Osteoblast (primary cell): Measurements from ENCODE around the gene MROH2A. TPM values are rescaled to one million over a fixed set of nuclear protein-coding genes. Genes with fewer than 3 reads are reported as not detected.

Source experiments
- DNase-seq: peaks from one replicate; pipeline ENCODE4 v3.0.0; 2011; ENCODE audit warnings: low spot score, mixed read lengths; ENCODE audit not compliant: insufficient read length; ENCODE audit errors: missing footprints
- H2AFZ ChIP-seq: 2 replicates; pipeline ENCODE4 v1.6.0; 2011; ENCODE audit warnings: mild to moderate bottlenecking, low read length
- H3K27ac ChIP-seq: 2 replicates; pipeline ENCODE4 v1.5.1; 2011; ENCODE audit warnings: mild to moderate bottlenecking, low read depth, low read length, moderate library complexity
- H3K27me3 ChIP-seq: 2 replicates; pipeline ENCODE4 v1.6.0; 2012; ENCODE audit warnings: mild to moderate bottlenecking, control low read depth, inconsistent platforms, low read length, moderate library complexity; ENCODE audit not compliant: insufficient read depth
- H3K36me3 ChIP-seq: 2 replicates; pipeline ENCODE4 v1.5.1; 2011; ENCODE audit warnings: mild to moderate bottlenecking, low read length, control low read depth, moderate library complexity; ENCODE audit not compliant: insufficient read depth
- H3K4me1 ChIP-seq: 2 replicates; pipeline ENCODE4 v1.5.1; 2011; ENCODE audit warnings: mild to moderate bottlenecking, low read length, control low read depth, moderate library complexity; ENCODE audit not compliant: insufficient read depth
- H3K4me2 ChIP-seq: 2 replicates; pipeline ENCODE4 v1.6.0; 2011; ENCODE audit warnings: mild to moderate bottlenecking, low read length; ENCODE audit not compliant: insufficient read depth
- H3K4me3 ChIP-seq: fragments of 200-600 bp; sonication (generic); 3 replicates; pipeline ENCODE4 v1.5.1; 2012; ENCODE audit warnings: mild to moderate bottlenecking, low read length, inconsistent platforms; ENCODE audit not compliant: insufficient read depth
- H3K79me2 ChIP-seq: 2 replicates; pipeline ENCODE4 v1.6.0; 2012; ENCODE audit warnings: mild to moderate bottlenecking, low read length, control low read depth, inconsistent platforms; ENCODE audit not compliant: insufficient read depth
- H3K9me3 ChIP-seq: 2 replicates; pipeline ENCODE4 v1.5.1; 2011; ENCODE audit warnings: low read depth, low read length, control low read depth
- H4K20me1 ChIP-seq: 2 replicates; pipeline ENCODE4 v1.6.0; 2012; ENCODE audit warnings: mild to moderate bottlenecking, low read length, control low read depth; ENCODE audit not compliant: insufficient read depth
- CTCF ChIP-seq: IDR thresholded peaks from 2 replicates; pipeline ENCODE4 v1.5.1; 2011; ENCODE audit warnings: mild to moderate bottlenecking, low read depth, low read length, moderate library complexity; ENCODE audit errors: extremely low read depth
- total RNA-seq: library from RNA; depleted of rRNA; stranded (reverse); fragments of >200 nt; gene quantifications from 2 replicates; pipeline ENCODE4 v1.2.3, GENCODE V29; 2012

The MROH2A gene
- total RNA-seq, 1 donor: not detected

GRCh38 chr2:233840520-233840919 lies 62.4 kb downstream of the MROH2A start:
- Histone ChIP-seq H3K4me3 (no peak overlapping the region), H3K36me3 (peaks cover 75% of the 10 kb centered on the region), H4K20me1 (peaks cover 4% of the 10 kb centered on the region), H3K27ac (no peak overlapping the region), H3K79me2 (peaks cover 88% of the 10 kb centered on the region), H3K27me3 (no peaks in the 10 kb centered on the region), H3K4me2 (no peak overlapping the region), H3K4me1 (no peaks in the 10 kb centered on the region), H2AFZ (no peak overlapping the region), H3K9me3 (no peaks in the 10 kb centered on the region)
- DNase-seq: peak; percentile 31
- no peak for TF ChIP-seq CTCF

- H3K36me3 ChIP-seq: peaks cover 81% of the 10 kb centered on the region
- no peak for TF ChIP-seq CTCF
- no peak overlapping the region for H3K27ac ChIP-seq
- H3K4me1 ChIP-seq: no peaks in the 10 kb centered on the region
- H2AFZ ChIP-seq: no peak overlapping the region
- H3K79me2 ChIP-seq: peaks cover 87% of the 10 kb centered on the region
- no peak overlapping the region for H3K4me2 ChIP-seq
- no peaks in the 10 kb centered on the region for H3K27me3 ChIP-seq
- H4K20me1 ChIP-seq: peaks cover 4% of the 10 kb centered on the region
- no peak for DNase-seq
- H3K4me3 ChIP-seq: no peak overlapping the region
- no peaks in the 10 kb centered on the region for H3K9me3 ChIP-seq
These were observed 63.1 kb downstream of the MROH2A start for GRCh38 chr2:233841183-233841582.

- Histone ChIP-seq H3K4me2 (no peak overlapping the region), H3K9me3 (no peaks in the 10 kb centered on the region), H3K4me1 (no peaks in the 10 kb centered on the region), H3K27ac (no peak overlapping the region), H3K79me2 (peaks cover 88% of the 10 kb centered on the region), H3K4me3 (no peak overlapping the region), H4K20me1 (peaks cover 4% of the 10 kb centered on the region), H3K36me3 (peaks cover 91% of the 10 kb centered on the region), H2AFZ (no peak overlapping the region), H3K27me3 (no peaks in the 10 kb centered on the region)
- peak; percentile 31 for DNase-seq
- TF ChIP-seq CTCF: no peak
These were observed 66.1 kb downstream of the MROH2A start for GRCh38 chr2:233844064-233844807.

- Histone ChIP-seq H3K27ac (no peak overlapping the region), H3K4me2 (no peak overlapping the region), H4K20me1 (peaks cover 4% of the 10 kb centered on the region), H3K36me3 (peaks cover 91% of the 10 kb centered on the region), H3K79me2 (peaks cover 88% of the 10 kb centered on the region), H2AFZ (no peak overlapping the region), H3K4me3 (no peak overlapping the region), H3K9me3 (no peaks in the 10 kb centered on the region), H3K4me1 (no peaks in the 10 kb centered on the region), H3K27me3 (no peaks in the 10 kb centered on the region)
- peak; percentile 2 for DNase-seq
- TF ChIP-seq CTCF: no peak
These were observed 66.7 kb downstream of the MROH2A start for GRCh38 chr2:233844836-233845235.
